PFSK-1 (cell line): ENCODE data around the gene BPIFA3.

Experiments used
- FOXP2 ChIP-seq: optimal IDR thresholded peaks from 2 replicates; pipeline ENCODE3; 2011; ENCODE audit warnings: borderline replicate concordance, control low read depth, inconsistent platforms; ENCODE audit not compliant: insufficient read depth; ENCODE audit errors: extremely low read length, extremely low read depth
- POLR2AphosphoS5 ChIP-seq: IDR thresholded peaks from 2 replicates; pipeline ENCODE4 v1.6.1; 2012; ENCODE audit warnings: low read depth, mild to moderate bottlenecking, control low read depth, low read length, moderate library complexity
- REST ChIP-seq, 2 experiments: IDR thresholded peaks; 2 replicates each; pipeline versions ENCODE4 v1.6.1 to v1.8.0; 2011 to 2012; ENCODE audit warnings: low read depth in 2 of 2, low read length in 2 of 2, control low read depth in 1 of 2, inconsistent platforms in 1 of 2, mild to moderate bottlenecking in 1 of 2, moderate library complexity in 1 of 2; ENCODE audit not compliant: insufficient read depth in 1 of 2
- SIN3A ChIP-seq: IDR thresholded peaks from 2 replicates; pipeline ENCODE4 v1.6.1; 2012; ENCODE audit warnings: mild to moderate bottlenecking, low read length, moderate library complexity, borderline replicate concordance; ENCODE audit not compliant: insufficient read depth
- TAF1 ChIP-seq: IDR thresholded peaks from 2 replicates; pipeline ENCODE4 v1.6.1; 2012; ENCODE audit warnings: low read length, control low read depth, borderline replicate concordance; ENCODE audit not compliant: insufficient read depth

BPIFA3 gene

GRCh38 chr20:33246077-33246476 is 28.9 kb downstream of the BPIFA3 start:
- TF ChIP-seq REST (IDR thresholded peaks at IDR 0.05; ENCODE audit: insufficient read depth in 1 of 2, low read depth in 2 of 2, low read length in 2 of 2) = peak in 1 of 2 experiments; percentile 78; a peak in 2 of 4 replicates
- TF ChIP-seq POLR2AphosphoS5 = no peak

GRCh38 chr20:33249456-33249855 is 32.3 kb downstream of the BPIFA3 start:
- TF ChIP-seq SIN3A (no peak), FOXP2 (no peak), POLR2AphosphoS5 (no peak), REST (IDR thresholded peaks at IDR 0.05; ENCODE audit: insufficient read depth in 1 of 2, low read depth in 2 of 2, low read length in 2 of 2) (no peak), TAF1 (no peak)

DNA sequence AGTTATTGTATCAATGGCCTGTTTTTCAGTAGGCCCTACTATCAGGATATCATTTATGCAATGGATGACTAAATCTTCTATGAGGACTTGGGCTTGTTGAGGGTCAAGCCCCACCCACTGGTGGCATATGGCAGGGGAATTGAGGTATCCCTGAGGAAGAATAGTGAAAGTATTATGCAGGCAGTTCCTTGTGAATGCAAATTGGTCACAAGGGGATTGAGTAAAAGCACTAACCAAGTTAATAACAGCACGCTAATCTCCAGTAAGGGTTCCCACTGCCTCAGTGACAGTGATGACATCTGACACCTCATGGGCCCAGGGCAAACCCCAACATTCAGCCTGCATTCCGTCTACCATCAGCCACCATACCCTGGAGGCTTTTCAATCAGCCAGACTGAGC is 33.5 kb downstream of the BPIFA3 start:
- no peak for TF ChIP-seq FOXP2
- no peak for TF ChIP-seq SIN3A
- TF ChIP-seq TAF1 = no peak
- no peak for TF ChIP-seq REST (IDR thresholded peaks at IDR 0.05; ENCODE audit: insufficient read depth in 1 of 2, low read depth in 2 of 2, low read length in 2 of 2)
- no peak for TF ChIP-seq POLR2AphosphoS5

DNA sequence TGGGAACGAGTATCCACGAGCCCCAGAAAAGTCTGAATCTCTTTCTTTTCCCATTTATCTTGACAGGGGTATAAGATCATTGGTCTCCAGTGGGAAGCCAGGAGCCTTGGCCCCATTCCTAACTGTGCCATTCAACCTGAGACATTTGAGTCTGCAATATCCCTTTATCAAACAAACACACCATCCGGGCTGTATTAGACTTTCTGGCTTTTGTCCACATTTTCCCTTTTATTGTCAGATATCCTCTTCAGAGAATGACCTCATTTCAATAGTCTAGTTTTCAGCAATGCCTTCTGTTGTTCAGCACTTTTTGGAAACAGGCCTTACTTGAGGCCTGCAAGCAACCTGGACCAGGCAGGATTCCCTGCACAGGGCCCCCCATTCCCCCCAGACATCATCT is 34.3 kb downstream of the BPIFA3 start:
- TF ChIP-seq REST (IDR thresholded peaks at IDR 0.05; ENCODE audit: insufficient read depth in 1 of 2, low read depth in 2 of 2, low read length in 2 of 2) = no peak
- no peak for TF ChIP-seq SIN3A
- TF ChIP-seq FOXP2 = no peak
- TF ChIP-seq TAF1 = no peak
- no peak for TF ChIP-seq POLR2AphosphoS5

DNA sequence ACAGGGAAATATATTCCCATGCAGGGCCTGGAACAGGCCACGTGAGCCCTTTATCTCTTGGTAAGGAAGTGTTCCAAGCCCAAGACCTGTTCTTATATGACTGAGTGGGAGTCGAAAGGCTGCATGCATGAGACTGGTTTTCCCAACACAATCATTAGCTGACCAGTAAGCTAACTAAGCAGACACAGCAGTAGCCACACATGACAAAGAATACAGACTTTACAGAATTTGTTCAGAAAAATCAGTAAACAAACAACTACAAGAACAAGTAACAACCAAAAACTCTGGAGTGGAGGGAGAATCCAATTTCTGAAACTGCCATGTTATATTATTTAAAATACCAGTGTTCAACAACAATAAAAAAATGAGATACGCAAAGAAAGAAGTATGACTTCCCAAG is 35.3 kb downstream of the BPIFA3 start:
- TF ChIP-seq REST (IDR thresholded peaks at IDR 0.05; ENCODE audit: insufficient read depth in 1 of 2, low read depth in 2 of 2, low read length in 2 of 2) = no peak
- no peak for TF ChIP-seq SIN3A
- no peak for TF ChIP-seq TAF1
- TF ChIP-seq POLR2AphosphoS5 = no peak
- no peak for TF ChIP-seq FOXP2
